Bronchial epithelial cell (primary cell): ENCODE results near the gene ABCF1. TPM values are rescaled to one million over a fixed set of nuclear protein-coding genes. Genes with fewer than 3 reads are reported as not detected.

ENCODE experiments used
- DNase-seq: peaks from one replicate; pipeline ENCODE4 v3.0.0-alpha.2; 2010; ENCODE audit warnings: low read depth
- FAIRE-seq: peaks from 2 replicates; lab custom pipeline; 2011; peaks lifted over from hg19 to GRCh38; lab: Jason Lieb, UNC
- H3K27me3 ChIP-seq: 2 replicates; pipeline ENCODE4 v1.5.1; 2011; ENCODE audit warnings: low read length; ENCODE audit not compliant: control insufficient read depth, insufficient read depth
- H3K36me3 ChIP-seq: 2 replicates; pipeline ENCODE4 v1.5.1; 2011; ENCODE audit warnings: low read length; ENCODE audit not compliant: control insufficient read depth, insufficient read depth
- H3K4me3 ChIP-seq: 2 replicates; pipeline ENCODE4 v1.5.1; 2011; ENCODE audit warnings: mild to moderate bottlenecking, low read depth, low read length, control low read depth
- total RNA-seq: library from RNA; depleted of rRNA; stranded (reverse); fragments of >200 nt; gene quantifications from 2 replicates; pipeline ENCODE4 v1.2.1, GENCODE V29; 2014
- TF ChIP-seq, protein P1 (sequence below): IDR thresholded peaks from 2 replicates; pipeline ENCODE4 v1.5.1; 2011; ENCODE audit warnings: mild to moderate bottlenecking, moderate library complexity, low read length, control low read depth, inconsistent platforms; ENCODE audit not compliant: insufficient read depth, severe bottlenecking

The ABCF1 gene
- total RNA-seq, 1 donor from 2014 or later: 31.9 TPM

DNA sequence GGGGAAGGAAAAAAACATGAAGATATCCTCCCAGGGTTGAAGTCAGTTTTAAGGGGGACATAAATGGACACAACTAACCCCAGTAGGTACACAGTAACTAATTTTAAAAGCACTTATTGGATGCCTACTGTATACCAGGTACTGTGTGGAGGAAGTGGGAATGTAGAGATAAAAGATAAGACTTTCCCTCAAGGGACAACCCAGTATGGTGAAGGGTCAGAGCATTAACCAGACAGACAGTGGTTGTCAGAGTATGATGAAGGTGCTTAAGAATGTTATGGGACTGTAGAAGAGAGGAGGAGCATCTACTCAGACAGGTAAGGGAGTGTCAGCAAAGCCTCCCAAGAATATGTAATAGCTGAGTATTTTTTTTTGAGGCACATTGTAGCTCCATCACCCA lies 906 bp downstream of the ABCF1 start:
- TF ChIP-seq, protein P1, sequence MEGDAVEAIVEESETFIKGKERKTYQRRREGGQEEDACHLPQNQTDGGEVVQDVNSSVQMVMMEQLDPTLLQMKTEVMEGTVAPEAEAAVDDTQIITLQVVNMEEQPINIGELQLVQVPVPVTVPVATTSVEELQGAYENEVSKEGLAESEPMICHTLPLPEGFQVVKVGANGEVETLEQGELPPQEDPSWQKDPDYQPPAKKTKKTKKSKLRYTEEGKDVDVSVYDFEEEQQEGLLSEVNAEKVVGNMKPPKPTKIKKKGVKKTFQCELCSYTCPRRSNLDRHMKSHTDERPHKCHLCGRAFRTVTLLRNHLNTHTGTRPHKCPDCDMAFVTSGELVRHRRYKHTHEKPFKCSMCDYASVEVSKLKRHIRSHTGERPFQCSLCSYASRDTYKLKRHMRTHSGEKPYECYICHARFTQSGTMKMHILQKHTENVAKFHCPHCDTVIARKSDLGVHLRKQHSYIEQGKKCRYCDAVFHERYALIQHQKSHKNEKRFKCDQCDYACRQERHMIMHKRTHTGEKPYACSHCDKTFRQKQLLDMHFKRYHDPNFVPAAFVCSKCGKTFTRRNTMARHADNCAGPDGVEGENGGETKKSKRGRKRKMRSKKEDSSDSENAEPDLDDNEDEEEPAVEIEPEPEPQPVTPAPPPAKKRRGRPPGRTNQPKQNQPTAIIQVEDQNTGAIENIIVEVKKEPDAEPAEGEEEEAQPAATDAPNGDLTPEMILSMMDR: no peak

DNA sequence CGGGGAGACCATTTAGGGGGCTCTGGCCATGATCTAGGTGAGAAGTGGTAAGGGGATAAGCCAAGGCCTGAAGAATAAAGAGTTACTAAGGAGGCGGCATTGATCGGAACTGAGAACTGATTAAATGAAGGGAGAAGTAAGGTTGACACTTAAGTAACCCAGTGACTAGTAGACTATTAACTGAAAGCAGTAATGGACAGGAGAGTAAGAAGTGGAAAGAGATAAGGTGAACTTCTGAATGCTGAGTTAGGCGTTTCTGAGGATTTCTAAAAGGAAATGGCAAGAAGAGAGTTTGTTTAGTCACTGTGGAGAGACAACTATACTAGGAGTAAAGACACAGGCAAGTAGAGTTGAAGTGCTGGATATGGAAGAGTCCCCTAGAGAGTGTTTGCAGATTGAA lies 1.9 kb downstream of the ABCF1 start:
- TF ChIP-seq, protein P1: no peak
- Histone ChIP-seq H3K27me3 (no peaks in the 10 kb centered on the region), H3K36me3 (peaks cover 4% of the 10 kb centered on the region), H3K4me3 (no peak overlapping the region)
- DNase-seq (no peak), FAIRE-seq (no peak)

More for the DNA sequence above, 906 bp downstream of the ABCF1 start:
- H3K27me3 ChIP-seq: no peaks in the 10 kb centered on the region
- no peaks in the 10 kb centered on the region for H3K36me3 ChIP-seq
- peak overlapping the region; percentile 90 for H3K4me3 ChIP-seq
- FAIRE-seq: no peak
- DNase-seq: peak; percentile 60

DNA sequence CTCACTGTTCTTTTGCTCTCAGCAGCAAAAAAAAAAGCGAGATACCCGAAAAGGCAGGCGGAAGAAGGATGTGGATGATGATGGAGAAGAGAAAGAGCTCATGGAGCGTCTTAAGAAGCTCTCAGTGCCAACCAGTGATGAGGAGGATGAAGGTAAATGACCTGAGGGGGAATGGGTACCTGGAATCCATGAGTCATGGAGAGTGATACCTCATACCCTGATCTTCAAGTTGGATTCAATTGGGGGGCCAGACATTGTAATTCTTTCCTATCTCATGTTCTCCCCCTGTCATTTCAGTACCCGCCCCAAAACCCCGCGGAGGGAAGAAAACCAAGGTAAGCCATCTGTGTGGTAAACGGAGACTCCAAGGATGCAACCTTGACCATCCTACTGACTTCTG lies 6.8 kb downstream of the ABCF1 start:
- Histone ChIP-seq H3K36me3 (peaks cover 23% of the 10 kb centered on the region), H3K27me3 (no peaks in the 10 kb centered on the region), H3K4me3 (no peak overlapping the region)
- DNase-seq (no peak), FAIRE-seq (no peak)
- TF ChIP-seq, protein P1: no peak

DNA sequence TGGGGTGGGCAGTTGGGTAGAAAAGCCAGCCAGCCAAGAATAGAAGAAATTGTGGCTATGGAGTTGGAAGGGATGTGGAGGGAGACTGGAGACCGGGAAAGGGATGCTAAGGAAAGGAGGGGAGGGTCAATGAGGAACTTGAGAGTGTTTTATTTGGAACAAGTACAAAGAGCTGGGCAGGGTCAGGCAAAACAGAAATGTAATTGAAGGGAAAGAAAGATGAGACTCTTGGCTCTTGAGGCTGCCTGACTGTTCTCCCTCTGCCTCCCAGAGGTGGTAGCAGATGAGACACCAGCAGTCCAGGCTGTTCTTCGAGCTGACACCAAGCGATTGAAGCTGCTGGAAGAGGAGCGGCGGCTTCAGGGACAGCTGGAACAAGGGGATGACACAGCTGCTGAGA lies 12.7 kb downstream of the ABCF1 start:
- TF ChIP-seq, protein P1: no peak
- Histone ChIP-seq H3K27me3 (no peaks in the 10 kb centered on the region), H3K36me3 (peaks cover 47% of the 10 kb centered on the region), H3K4me3 (no peak overlapping the region)
- FAIRE-seq (no peak), DNase-seq (no peak)

DNA sequence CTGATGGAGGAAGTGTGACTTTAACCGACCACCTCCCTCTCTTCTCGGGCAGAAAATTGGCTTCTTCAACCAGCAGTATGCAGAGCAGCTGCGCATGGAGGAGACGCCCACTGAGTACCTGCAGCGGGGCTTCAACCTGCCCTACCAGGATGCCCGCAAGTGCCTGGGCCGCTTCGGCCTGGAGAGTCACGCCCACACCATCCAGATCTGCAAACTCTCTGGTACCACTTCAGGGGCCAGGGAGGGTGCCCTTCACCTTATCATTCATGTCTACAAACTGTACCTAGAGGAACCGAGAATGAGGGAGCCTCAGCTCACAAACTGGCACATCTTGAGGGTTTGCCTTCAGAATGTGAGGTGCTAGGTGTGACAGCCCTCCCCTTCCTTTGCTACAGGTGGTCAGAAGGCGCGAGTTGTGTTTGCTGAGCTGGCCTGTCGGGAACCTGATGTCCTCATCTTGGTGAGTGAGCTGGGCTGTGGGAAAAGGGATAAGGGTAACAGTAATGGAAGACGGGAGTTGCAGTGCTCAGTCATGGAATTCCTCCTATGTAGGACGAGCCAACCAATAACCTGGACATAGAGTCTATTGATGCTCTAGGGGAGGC lies 18.6 kb downstream of the ABCF1 start:
- H3K36me3 ChIP-seq: peaks cover 23% of the 10 kb centered on the region
- no peak overlapping the region for H3K4me3 ChIP-seq
- peak; percentile 95 for FAIRE-seq
- no peaks in the 10 kb centered on the region for H3K27me3 ChIP-seq
- TF ChIP-seq, protein P1: no peak
- no peak for DNase-seq

DNA sequence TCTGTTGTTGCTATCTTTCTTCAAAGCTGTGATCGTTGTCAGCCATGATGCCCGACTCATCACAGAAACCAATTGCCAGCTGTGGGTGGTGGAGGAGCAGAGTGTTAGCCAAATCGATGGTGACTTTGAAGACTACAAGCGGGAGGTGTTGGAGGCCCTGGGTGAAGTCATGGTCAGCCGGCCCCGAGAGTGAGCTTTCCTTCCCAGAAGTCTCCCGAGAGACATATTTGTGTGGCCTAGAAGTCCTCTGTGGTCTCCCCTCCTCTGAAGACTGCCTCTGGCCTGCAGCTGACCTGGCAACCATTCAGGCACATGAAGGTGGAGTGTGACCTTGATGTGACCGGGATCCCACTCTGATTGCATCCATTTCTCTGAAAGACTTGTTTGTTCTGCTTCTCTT lies 19.3 kb downstream of the ABCF1 start:
- Histone ChIP-seq H3K36me3 (peaks cover 19% of the 10 kb centered on the region), H3K27me3 (no peaks in the 10 kb centered on the region), H3K4me3 (no peak overlapping the region)
- TF ChIP-seq, protein P1: no peak
- DNase-seq (no peak), FAIRE-seq (peak; percentile 13)
